Esophagus (tissue), 2 donors: Measurements from ENCODE around the gene ZYX. TPM values are rescaled to one million over a fixed set of nuclear protein-coding genes. Genes with fewer than 3 reads are reported as not detected.
A peak's percentile ranks its signal among the peaks of the same experiment; 100 is the strongest.

ENCODE experiments used
- H3K27ac ChIP-seq, 2 donors: one replicate each; pipeline ENCODE4 v1.5.1; 2013; ENCODE audit warnings: low read depth in 2 of 2, mild to moderate bottlenecking in 2 of 2, inconsistent platforms in 1 of 2, low read length in 1 of 2, moderate library complexity in 1 of 2
- H3K27me3 ChIP-seq, 2 donors: one replicate each; pipeline ENCODE4 v1.6.1; 2013; ENCODE audit warnings: low read length in 2 of 2, control low read depth in 1 of 2, mild to moderate bottlenecking in 1 of 2; ENCODE audit not compliant: insufficient read depth in 2 of 2, control insufficient read depth in 1 of 2
- H3K36me3 ChIP-seq, 2 donors: one replicate each; pipeline ENCODE4 v1.6.1; 2013; ENCODE audit warnings: low read length in 1 of 2; ENCODE audit not compliant: control insufficient read depth in 2 of 2, insufficient read depth in 2 of 2
- H3K4me1 ChIP-seq, 2 donors: one replicate each; pipeline ENCODE4 v1.6.1; 2013; ENCODE audit warnings: low read length in 1 of 2; ENCODE audit not compliant: control insufficient read depth in 2 of 2, insufficient read depth in 2 of 2
- H3K4me3 ChIP-seq, 2 donors: one replicate each; pipeline ENCODE4 v1.5.1; 2013; ENCODE audit warnings: low read length in 2 of 2, mild to moderate bottlenecking in 2 of 2, low read depth in 1 of 2, moderate library complexity in 1 of 2
- H3K9me3 ChIP-seq, 2 donors: one replicate each; pipeline ENCODE4 v1.6.1; 2013; ENCODE audit warnings: mild to moderate bottlenecking in 2 of 2, low read depth in 1 of 2, low read length in 1 of 2, moderate library complexity in 1 of 2; ENCODE audit not compliant: control insufficient read depth in 2 of 2, insufficient read depth in 1 of 2
- WGBS, 2 donors: extraction: QIAGEN DNeasy Blood & Tissue Kit; methylation state at CpG; one replicate each; pipeline ENCODE4 v1.1.7; 2013; 5-methylcytosine and 5-hydroxymethylcytosine counted together
- polyA plus RNA-seq, 2 donors: library from polyadenylated mRNA; stranded (reverse); fragments of 200-250 nt; gene quantifications; one replicate each; pipeline ENCODE4 v1.2.3, GENCODE V29; 2013
- donor health status: healthy with polysubstance abuse.
- donor health status: Bipolar disorder and iron deficiency.

ZYX gene
- polyA plus RNA-seq, 2 donors = 62.7 to 92.3 TPM

GRCh38 chr7:143384148-143384547 lies 3.0 kb downstream of the ZYX start:
- H3K27ac ChIP-seq = peak overlapping the region; percentile 35 to 75
- WGBS, 2 donors = 60 to 62% methylated on average over 5 of the region's 5 CpGs
- peak overlapping the region in 1 of 2 donors; percentile 79 for H3K4me3 ChIP-seq
- peaks cover 17 to 34% of the 10 kb centered on the region in 2 donors for H3K4me1 ChIP-seq
- H3K36me3 ChIP-seq = peaks cover 0 to 18% of the 10 kb centered on the region in 2 donors
- H3K27me3 ChIP-seq = no peaks in the 10 kb centered on the region
- H3K9me3 ChIP-seq = no peaks in the 10 kb centered on the region

DNA sequence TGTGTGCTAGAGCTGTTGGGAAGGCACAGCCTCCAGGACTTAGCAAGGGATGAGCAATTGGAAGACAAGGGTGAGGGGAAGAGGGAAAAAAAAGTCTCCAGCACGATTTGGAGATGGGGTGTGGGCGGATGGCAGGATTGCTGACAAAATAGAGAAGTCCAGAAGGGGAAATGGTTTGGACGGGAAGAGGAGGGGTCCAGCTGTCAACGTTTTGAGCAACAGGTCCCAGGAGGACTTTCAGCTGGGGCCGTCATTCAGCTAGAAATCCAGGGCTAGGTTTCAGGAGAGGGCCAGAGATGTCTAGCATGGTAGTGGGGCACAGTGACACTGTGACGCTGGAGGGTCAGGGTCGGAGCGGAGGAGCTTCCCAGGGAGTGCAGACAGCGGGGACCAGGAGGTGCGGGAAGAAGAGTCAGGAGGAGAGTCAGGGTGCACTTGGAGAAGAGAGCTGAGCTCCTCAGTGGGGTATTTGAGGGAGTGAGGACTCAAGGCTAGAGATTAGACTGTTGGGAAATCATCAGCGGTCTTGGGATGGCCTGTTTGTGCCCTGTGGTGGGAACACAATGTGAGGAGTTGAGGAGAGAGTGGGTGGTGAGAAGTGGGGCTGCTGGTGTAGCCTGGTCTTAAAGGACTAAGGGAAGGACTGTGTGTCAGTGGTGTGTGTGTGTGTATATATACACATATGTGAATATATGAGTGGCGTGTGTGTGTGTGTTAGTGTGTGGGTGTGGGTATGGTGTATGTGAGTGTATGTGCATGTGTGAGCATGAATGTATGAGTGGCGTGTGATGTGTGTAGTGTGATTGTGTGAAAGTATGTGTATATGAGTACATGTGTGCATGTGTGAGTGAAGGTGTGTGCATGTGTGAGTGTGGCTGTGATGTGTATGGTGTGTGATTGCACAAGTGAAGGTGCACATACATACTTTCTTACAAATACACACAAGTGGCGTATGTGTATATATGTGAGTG lies 3.8 kb downstream of the ZYX start:
- 68 to 69% methylated on average over 14 of the region's 14 CpGs for WGBS, 2 donors
- H3K4me3 ChIP-seq = peak overlapping the region in 1 of 2 donors; percentile 5
- peaks cover 0 to 25% of the 10 kb centered on the region in 2 donors for H3K36me3 ChIP-seq

DNA sequence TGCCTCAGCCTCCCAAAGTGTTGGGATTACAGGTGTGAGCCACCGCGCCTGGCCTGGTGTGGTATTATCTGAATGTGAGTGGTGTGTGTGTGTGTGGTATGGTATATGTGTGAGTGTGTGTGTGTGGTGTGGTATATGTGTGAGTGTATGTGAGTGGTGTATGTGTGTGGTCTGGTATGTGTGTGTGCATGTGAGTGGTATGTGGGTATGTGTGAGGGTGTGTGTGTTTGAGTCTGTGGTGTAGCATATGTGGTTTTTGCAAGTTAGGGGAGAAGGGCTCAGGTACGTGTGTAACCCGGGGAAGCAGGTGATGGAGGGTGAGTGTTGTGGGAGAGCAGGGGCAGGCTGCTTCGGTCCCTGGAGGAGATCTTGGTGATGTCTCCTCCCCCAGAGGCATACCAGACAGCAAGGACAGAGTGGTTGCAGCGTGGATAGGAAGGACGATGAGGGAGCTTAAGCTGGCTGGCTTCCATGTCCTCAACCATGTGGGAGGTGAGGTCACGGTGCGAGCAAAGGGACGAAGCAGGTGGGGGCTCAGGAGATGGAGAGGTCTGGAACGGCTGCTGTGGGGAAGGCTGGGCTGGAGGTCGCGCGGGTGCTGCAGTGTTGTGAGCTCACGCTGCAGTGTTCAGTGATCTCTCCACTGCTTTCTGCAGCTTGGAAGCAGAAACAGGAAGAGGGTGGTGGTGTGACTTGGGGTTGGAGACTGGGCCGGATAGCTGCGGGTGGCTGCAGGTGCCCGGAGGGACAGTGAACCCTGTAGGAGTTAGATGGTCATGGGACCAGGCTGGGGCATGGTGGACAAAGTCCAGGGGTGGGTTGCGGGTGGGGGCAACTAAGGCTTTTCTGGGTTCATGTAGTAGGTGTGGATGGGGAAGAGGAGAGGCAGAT lies 5.0 kb downstream of the ZYX start:
- Histone ChIP-seq H3K27ac (peak overlapping the region; percentile 35 to 70), H3K27me3 (no peaks in the 10 kb centered on the region), H3K36me3 (peaks cover 0 to 34% of the 10 kb centered on the region in 2 donors), H3K4me1 (peaks cover 17 to 37% of the 10 kb centered on the region in 2 donors), H3K9me3 (no peaks in the 10 kb centered on the region), H3K4me3 (no peak overlapping the region)
- WGBS, 2 donors = 59 to 62% methylated on average over 19 of the region's 19 CpGs

More for the DNA sequence above, 3.8 kb downstream of the ZYX start:
- H3K4me1 ChIP-seq = peaks cover 17 to 34% of the 10 kb centered on the region in 2 donors
- H3K9me3 ChIP-seq = no peaks in the 10 kb centered on the region
- H3K27me3 ChIP-seq = no peaks in the 10 kb centered on the region
- H3K27ac ChIP-seq = peak overlapping the region; percentile 71 to 75

DNA sequence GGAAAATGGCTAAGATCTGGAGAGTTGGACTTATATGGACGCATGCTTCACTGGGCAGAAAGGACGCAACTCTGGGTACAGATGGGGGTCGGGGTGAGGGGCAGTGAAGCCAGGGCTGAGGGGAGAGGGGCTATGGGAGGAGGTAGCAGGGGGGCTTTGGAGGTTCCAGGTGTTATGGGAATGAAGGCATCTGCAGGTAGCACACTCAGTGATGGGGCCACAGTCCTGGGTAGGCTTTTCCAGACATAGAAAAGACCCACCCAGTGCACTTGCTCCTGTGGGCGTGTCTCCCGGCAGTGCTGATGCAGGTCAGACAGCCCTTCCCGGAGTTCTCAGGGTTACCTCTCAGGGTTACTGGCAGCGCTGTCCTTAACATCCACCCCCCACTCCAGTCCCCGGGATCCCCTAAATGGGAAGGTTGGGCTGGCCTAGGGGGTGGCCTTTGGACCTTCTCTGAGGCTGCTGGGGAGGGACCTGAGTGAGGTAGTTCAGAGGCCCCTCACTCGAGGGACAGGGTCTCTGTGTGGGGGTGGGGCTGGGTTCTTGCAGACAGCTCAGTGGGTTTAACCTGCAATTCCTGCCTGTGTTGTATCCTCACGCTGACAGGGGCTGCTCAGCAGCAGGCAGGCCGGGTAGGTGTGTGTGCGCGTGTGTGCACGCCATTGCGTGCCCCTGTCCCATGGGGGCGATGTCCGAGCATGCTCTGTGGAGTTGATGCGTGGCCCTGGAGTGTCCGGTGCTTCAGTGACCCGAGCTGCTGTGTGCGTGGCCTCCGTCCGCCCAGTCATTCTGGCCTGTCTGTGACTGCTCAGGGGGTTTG lies 6.2 kb downstream of the ZYX start:
- H3K9me3 ChIP-seq = no peaks in the 10 kb centered on the region
- H3K4me3 ChIP-seq = no peak overlapping the region
- H3K4me1 ChIP-seq = peaks cover 15 to 39% of the 10 kb centered on the region in 2 donors
- 78 to 86% methylated on average over 23 of the region's 23 CpGs for WGBS, 2 donors
- H3K27ac ChIP-seq = peak overlapping the region in 1 of 2 donors; percentile 70
- peaks cover 0 to 41% of the 10 kb centered on the region in 2 donors for H3K36me3 ChIP-seq
- H3K27me3 ChIP-seq = no peaks in the 10 kb centered on the region

GRCh38 chr7:143388051-143388450 lies 6.9 kb downstream of the ZYX start:
- Histone ChIP-seq H3K27ac (peak overlapping the region in 1 of 2 donors; percentile 56), H3K36me3 (peaks cover 0 to 40% of the 10 kb centered on the region in 2 donors)
- 80 to 82% methylated on average over 8 to 10 of the region's 10 CpGs for WGBS, 2 donors

DNA sequence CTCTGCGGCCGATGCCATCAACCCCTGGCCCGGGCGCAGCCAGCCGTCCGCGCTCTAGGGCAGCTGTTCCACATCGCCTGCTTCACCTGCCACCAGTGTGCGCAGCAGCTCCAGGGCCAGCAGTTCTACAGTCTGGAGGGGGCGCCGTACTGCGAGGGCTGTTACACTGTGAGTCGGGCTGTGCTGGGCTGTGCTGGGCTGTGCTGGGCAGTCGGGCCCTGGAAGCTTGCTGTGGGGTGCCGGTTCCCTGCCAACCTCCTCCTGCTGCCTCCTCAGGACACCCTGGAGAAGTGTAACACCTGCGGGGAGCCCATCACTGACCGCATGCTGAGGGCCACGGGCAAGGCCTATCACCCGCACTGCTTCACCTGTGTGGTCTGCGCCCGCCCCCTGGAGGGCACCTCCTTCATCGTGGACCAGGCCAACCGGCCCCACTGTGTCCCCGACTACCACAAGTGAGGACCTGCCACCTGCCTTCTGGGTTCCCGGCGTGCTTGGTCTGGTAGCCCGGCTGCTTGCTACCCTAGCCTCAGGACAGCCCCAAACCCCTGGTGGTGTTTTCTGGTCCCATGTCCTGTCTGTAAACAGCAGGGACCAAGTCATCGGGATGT lies 7.5 kb downstream of the ZYX start:
- Histone ChIP-seq H3K27me3 (no peaks in the 10 kb centered on the region), H3K9me3 (no peaks in the 10 kb centered on the region), H3K27ac (peak overlapping the region; percentile 12 to 56), H3K4me1 (peaks cover 6 to 32% of the 10 kb centered on the region in 2 donors), H3K4me3 (no peak overlapping the region), H3K36me3 (peaks cover 3 to 42% of the 10 kb centered on the region in 2 donors)
- 85 to 87% methylated on average over 28 of the region's 28 CpGs for WGBS, 2 donors

More at GRCh38 chr7:143388051-143388450, 6.9 kb downstream of the ZYX start:
- peaks cover 10 to 34% of the 10 kb centered on the region in 2 donors for H3K4me1 ChIP-seq
- H3K4me3 ChIP-seq = no peak overlapping the region
- H3K27me3 ChIP-seq = no peaks in the 10 kb centered on the region
- no peaks in the 10 kb centered on the region for H3K9me3 ChIP-seq

DNA sequence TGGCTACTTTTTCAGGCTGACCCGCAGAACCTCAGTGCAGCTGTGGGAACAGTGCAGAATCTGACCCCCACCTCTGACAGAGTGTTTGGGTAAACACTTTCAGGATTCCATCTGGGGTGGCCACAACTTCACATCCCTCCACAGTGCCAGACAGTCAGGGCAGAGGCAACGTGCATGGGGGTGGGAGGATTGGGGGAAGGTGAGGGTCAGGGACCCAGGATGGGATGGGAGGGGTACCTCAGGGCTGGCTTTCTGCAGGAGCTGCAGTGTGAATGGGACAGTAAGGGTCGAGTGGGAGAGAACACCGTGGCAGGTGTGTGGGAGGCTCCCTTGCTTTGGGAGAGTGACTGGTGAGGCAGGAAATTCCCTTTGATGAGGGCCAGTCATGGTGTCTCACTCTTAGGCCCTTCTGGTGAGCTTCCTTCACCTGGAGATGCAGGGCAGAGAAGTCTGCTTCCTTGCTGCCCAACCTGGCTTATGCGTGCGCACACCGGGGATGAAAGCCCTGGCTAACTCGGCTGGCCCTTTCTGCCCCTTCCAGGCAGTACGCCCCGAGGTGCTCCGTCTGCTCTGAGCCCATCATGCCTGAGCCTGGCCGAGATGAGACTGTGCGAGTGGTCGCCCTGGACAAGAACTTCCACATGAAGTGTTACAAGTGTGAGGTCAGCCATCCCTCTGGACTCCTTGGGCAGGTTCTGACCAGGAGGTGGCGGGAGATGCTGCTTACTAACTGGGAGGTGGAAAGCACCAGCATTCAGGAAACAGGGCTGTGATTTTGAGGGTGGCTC lies 8.4 kb downstream of the ZYX start:
- peak overlapping the region; percentile 16 to 27 for H3K27ac ChIP-seq
- H3K27me3 ChIP-seq = no peaks in the 10 kb centered on the region
- no peak overlapping the region for H3K4me3 ChIP-seq
- H3K9me3 ChIP-seq = no peaks in the 10 kb centered on the region
- WGBS, 2 donors = 78 to 84% methylated on average over 15 of the region's 15 CpGs
- H3K36me3 ChIP-seq = peaks cover 3 to 45% of the 10 kb centered on the region in 2 donors
- peaks cover 4 to 31% of the 10 kb centered on the region in 2 donors for H3K4me1 ChIP-seq

DNA sequence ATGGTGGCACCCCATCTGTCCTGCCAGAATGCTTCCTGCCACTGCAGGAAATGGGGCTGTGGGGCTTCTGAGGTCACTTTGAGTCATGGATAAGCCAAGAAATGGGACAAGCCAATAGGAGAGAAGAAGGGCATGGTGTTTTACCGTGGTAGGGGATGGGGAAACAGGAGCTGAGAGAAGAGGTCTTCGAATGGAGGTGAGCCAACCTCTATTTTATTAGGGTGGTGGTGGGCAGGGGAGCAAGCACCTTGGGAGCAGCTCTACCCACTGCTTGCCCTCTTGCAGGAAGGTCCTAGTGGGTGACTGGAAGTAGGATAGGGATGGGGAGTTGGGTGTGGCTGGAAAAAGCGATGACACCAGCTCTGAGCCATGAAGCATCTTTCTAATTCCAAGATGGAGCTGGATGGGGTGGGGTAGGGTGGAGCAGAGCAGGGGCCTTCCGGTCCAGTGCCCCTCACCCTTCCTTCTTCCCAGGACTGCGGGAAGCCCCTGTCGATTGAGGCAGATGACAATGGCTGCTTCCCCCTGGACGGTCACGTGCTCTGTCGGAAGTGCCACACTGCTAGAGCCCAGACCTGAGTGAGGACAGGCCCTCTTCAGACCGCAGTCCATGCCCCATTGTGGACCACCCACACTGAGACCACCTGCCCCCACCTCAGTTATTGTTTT lies 9.1 kb downstream of the ZYX start:
- peak overlapping the region; percentile 8 to 65 for H3K27ac ChIP-seq
- peaks cover 4 to 25% of the 10 kb centered on the region in 2 donors for H3K4me1 ChIP-seq
- H3K4me3 ChIP-seq = no peak overlapping the region
- no peaks in the 10 kb centered on the region for H3K9me3 ChIP-seq
- H3K27me3 ChIP-seq = no peaks in the 10 kb centered on the region
- WGBS, 2 donors = 87 to 89% methylated on average over 10 of the region's 10 CpGs
- peaks cover 3 to 52% of the 10 kb centered on the region in 2 donors for H3K36me3 ChIP-seq
